Kidney epithelial cell (primary cell): ENCODE results near the gene PLXNA4. TPM values are rescaled to one million over a fixed set of nuclear protein-coding genes. Genes with fewer than 3 reads are reported as not detected.

Experiments
- DNase-seq: peaks from one replicate; pipeline ENCODE4 v3.0.0-alpha.2; 2010; ENCODE audit warnings: low read depth
- H3K27me3 ChIP-seq: 2 replicates; pipeline ENCODE4 v1.6.0; 2011; ENCODE audit warnings: low read length; ENCODE audit not compliant: control insufficient read depth, insufficient read depth
- H3K36me3 ChIP-seq: 2 replicates; pipeline ENCODE4 v1.5.1; 2011; ENCODE audit warnings: low read length; ENCODE audit not compliant: control insufficient read depth, insufficient read depth
- H3K4me3 ChIP-seq: 2 replicates; pipeline ENCODE4 v1.5.1; 2011; ENCODE audit warnings: low read depth, mild to moderate bottlenecking, control low read depth, low read length
- CTCF ChIP-seq: IDR thresholded peaks from 2 replicates; pipeline ENCODE4 v1.5.1; 2011; ENCODE audit warnings: mild to moderate bottlenecking, moderate library complexity, low read length, control low read depth, inconsistent platforms; ENCODE audit not compliant: insufficient read depth, poor library complexity, severe bottlenecking
- total RNA-seq: library from RNA; depleted of rRNA; stranded (reverse); fragments of >200 nt; gene quantifications from 2 replicates; pipeline ENCODE4 v1.2.3, GENCODE V29; 2015

Gene PLXNA4
- total RNA-seq, 1 donor from 2014 or later, result 5.9 TPM

- DNase-seq, result no peak
- Histone ChIP-seq H3K27me3 (no peaks in the 10 kb centered on the region), H3K4me3 (no peak overlapping the region), H3K36me3 (no peaks in the 10 kb centered on the region)
- no peak for TF ChIP-seq CTCF
These were observed 39.4 kb downstream of the PLXNA4 start for GRCh38 chr7:132536654-132537395.

- no peaks in the 10 kb centered on the region for H3K27me3 ChIP-seq
- no peak for TF ChIP-seq CTCF
- no peaks in the 10 kb centered on the region for H3K36me3 ChIP-seq
- DNase-seq, result no peak
- no peak overlapping the region for H3K4me3 ChIP-seq
These were observed 42.4 kb downstream of the PLXNA4 start for GRCh38 chr7:132533916-132534315.

- no peak for DNase-seq
- H3K36me3 ChIP-seq, result no peaks in the 10 kb centered on the region
- H3K27me3 ChIP-seq, result no peaks in the 10 kb centered on the region
- no peak for TF ChIP-seq CTCF
- H3K4me3 ChIP-seq, result no peak overlapping the region
These were observed 44.0 kb downstream of the PLXNA4 start for GRCh38 chr7:132532281-132532680.

- H3K36me3 ChIP-seq, result no peaks in the 10 kb centered on the region
- H3K27me3 ChIP-seq, result no peaks in the 10 kb centered on the region
- no peak for TF ChIP-seq CTCF
- no peak for DNase-seq
- H3K4me3 ChIP-seq, result no peak overlapping the region
These were observed 44.7 kb downstream of the PLXNA4 start for GRCh38 chr7:132531562-132531961.

GRCh38 chr7:132528695-132529094, 47.6 kb downstream of the PLXNA4 start:
- no peak overlapping the region for H3K4me3 ChIP-seq
- no peaks in the 10 kb centered on the region for H3K27me3 ChIP-seq
- no peaks in the 10 kb centered on the region for H3K36me3 ChIP-seq
- no peak for TF ChIP-seq CTCF
- DNase-seq, result no peak
